ENCODE results near the gene BCL3.

- TF ChIP-seq CTCF (IDR thresholded peaks at IDR 0.05) (no peak), POLR2A (IDR thresholded peaks at IDR 0.05) (no peak)
These were observed 784 bp downstream of the BCL3 start for GRCh38 chr19:44749292-44749691.
